BJ (cell line): ENCODE results near the gene REEP6. TPM values are rescaled to one million over a fixed set of nuclear protein-coding genes. Genes with fewer than 3 reads are reported as not detected.

Source experiments
- CTCF ChIA-PET: fragments of 350-600 bp; formaldehyde crosslinking; extraction: SDS; loops from one replicate; lab custom pipeline; 2021; ENCODE audit warnings: antibody characterized with exemption, inconsistent platforms; lab: Yijun Ruan, JAX
- POLR2A ChIA-PET: fragments of 300-600 bp; sonication (Branson Sonifier 250); formaldehyde crosslinking; extraction: SDS; loops from one replicate; lab custom pipeline; 2021; ENCODE audit warnings: antibody characterized with exemption; lab: Charles Lee
- DNase-seq: peaks from one replicate; pipeline ENCODE4 v3.0.0-alpha.2; 2011; ENCODE audit warnings: low read depth
- H3K27me3 ChIP-seq: 2 replicates; pipeline ENCODE4 v1.6.0; 2011; ENCODE audit warnings: low read length; ENCODE audit not compliant: control insufficient read depth, insufficient read depth
- H3K36me3 ChIP-seq: 2 replicates; pipeline ENCODE4 v1.5.1; 2011; ENCODE audit warnings: low read length; ENCODE audit not compliant: control insufficient read depth, insufficient read depth
- H3K4me3 ChIP-seq: 2 replicates; pipeline ENCODE4 v1.5.1; 2011; ENCODE audit warnings: low read depth, mild to moderate bottlenecking, control low read depth, low read length
- polyA plus RNA-seq: library from polyadenylated mRNA; depleted of rRNA; stranded (reverse); fragments of >200 nt; gene quantifications from 2 replicates; pipeline ENCODE4 v1.2.3, GENCODE V29; 2011
- TF ChIP-seq, protein P1 (sequence below): IDR thresholded peaks from 2 replicates; pipeline ENCODE4 v1.5.1; 2011; ENCODE audit warnings: low read depth, mild to moderate bottlenecking, control low read depth, inconsistent platforms, low read length, moderate library complexity; ENCODE audit not compliant: insufficient read depth

REEP6 gene
- polyA plus RNA-seq, 1 experiment, result 3.1 TPM

DNA sequence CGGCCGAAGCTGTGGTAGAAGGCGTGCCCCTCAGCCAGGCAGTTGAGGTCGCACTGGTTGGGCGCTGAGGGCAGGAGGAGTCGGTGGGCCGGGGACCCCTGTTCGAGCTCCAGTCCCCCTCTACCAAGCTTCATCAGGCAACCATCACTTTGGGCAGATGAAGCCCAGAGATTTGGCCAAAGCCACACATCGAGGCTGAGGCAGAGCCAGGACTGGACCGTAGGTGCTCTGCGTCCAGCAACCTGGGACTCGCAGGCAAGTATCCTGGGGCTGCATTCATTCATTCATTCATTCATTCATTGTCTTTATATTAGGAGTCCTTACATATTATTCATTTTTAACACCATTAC is 17.5 kb downstream of the REEP6 start:
- TF ChIP-seq, protein P1, sequence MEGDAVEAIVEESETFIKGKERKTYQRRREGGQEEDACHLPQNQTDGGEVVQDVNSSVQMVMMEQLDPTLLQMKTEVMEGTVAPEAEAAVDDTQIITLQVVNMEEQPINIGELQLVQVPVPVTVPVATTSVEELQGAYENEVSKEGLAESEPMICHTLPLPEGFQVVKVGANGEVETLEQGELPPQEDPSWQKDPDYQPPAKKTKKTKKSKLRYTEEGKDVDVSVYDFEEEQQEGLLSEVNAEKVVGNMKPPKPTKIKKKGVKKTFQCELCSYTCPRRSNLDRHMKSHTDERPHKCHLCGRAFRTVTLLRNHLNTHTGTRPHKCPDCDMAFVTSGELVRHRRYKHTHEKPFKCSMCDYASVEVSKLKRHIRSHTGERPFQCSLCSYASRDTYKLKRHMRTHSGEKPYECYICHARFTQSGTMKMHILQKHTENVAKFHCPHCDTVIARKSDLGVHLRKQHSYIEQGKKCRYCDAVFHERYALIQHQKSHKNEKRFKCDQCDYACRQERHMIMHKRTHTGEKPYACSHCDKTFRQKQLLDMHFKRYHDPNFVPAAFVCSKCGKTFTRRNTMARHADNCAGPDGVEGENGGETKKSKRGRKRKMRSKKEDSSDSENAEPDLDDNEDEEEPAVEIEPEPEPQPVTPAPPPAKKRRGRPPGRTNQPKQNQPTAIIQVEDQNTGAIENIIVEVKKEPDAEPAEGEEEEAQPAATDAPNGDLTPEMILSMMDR, result no peak
- H3K36me3 ChIP-seq, result peaks cover 2% of the 10 kb centered on the region; the same call in 1 of the 2 replicates
- H3K27me3 ChIP-seq, result 0 out of 2 replicates have a peak, but pooled peaks cover 2% of the 10 kb centered on the region
- DNase-seq, result no peak
- ChIA-PET POLR2A (no interaction called here), CTCF (no interaction called here)
- H3K4me3 ChIP-seq, result no peak overlapping the region; the same call in 1 of the 2 replicates

DNA sequence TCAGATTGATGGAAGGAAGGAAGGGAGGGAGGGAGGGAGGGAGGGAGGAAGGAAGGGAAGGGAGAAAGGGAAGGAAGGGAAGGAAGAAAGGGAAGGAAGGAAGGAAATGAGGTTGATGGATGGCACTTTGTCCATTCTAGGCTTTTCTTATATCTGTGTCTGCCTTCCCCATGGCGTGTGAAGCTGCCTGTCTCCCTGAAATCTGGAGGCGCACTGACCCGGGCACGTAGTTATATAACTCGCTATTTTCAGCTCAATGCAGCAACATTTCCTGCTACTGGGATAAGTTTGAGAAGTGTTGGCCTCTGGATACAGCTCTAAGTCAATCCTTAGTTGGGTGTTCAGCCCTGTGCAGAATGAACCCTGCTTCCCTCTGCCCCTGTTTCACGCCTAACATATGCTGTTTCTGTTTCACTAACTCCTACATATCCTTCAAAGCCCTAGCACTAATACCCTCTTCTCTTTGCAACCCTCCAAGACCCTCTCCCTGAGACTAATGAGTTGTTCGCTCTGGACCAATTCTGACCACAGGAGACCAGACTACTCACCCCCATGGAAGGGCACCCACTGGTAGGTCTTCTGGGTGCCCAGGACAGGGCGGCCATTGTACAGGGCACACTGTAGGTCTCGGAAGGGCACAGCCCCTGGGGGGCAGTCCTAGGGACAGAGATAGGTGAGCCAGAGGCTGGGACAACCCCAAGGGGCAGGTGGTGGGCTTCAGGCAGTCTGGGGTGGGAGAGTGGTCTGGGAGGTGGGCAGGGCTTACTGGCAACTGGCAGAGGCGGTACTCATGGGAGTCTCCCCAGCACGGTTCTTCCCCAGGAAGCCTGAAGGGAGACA is 18.8 kb downstream of the REEP6 start:
- H3K4me3 ChIP-seq, result no peak overlapping the region
- POLR2A ChIA-PET, result interaction anchor here (0.7 kb wide), 1 partner anchor 78 kb away, joined by 9 read pairs; no protein-coding TSS in a partner anchor
- DNase-seq, result no peak
- H3K27me3 ChIP-seq, result no peaks in the 10 kb centered on the region
- CTCF ChIA-PET, result interaction anchor here (0.7 kb wide), 1 partner anchor 257 kb away, joined by 3 read pairs; no protein-coding TSS in a partner anchor
- TF ChIP-seq, protein P1, result no peak
- H3K36me3 ChIP-seq, result peaks cover 2% of the 10 kb centered on the region; the same call in 1 of the 2 replicates

DNA sequence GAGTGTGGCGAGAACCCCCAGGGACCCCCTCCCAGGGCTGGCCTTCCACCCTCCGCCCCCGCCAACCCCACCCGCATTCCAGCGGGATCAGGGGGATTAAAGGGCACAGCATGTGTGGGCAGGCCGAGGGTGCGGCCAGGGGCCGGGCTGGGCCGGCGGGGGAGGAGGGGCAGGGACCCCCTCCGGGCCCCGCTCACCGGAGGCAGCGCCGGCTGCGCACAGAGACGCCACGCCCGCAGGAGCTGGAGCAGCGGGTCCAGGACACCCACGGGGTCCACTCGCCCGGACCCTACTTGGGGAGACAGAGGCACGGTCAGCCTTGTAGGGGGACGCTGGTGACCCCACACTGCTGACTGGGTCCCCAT is 19.4 kb downstream of the REEP6 start:
- Histone ChIP-seq H3K4me3 (no peak overlapping the region), H3K36me3 (peaks cover 2% of the 10 kb centered on the region; the same call in 1 of the 2 replicates), H3K27me3 (no peaks in the 10 kb centered on the region)
- TF ChIP-seq, protein P1, result no peak
- CTCF ChIA-PET, result no interaction called here
- POLR2A ChIA-PET, result no interaction called here
- DNase-seq, result no peak

DNA sequence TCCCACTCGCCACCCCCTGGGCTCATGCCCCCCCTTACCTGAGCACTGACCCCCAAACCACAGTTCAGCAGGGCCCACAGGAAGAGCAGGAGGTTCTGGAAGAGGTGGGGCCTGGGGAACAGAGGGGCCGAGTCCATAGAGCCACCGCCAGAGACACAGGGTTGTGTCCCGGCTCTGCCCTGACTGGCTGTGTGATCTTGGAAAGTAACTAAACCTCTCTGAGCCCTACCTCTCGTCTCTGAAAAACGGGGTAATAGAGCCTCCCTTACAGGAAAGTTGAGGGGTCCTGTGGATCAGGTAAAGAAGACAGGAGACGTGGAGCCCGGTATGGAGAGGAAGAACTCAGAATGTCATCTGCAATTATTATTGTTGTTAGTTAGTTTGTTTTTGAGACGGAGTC is 19.8 kb downstream of the REEP6 start:
- TF ChIP-seq, protein P1, result no peak
- no peaks in the 10 kb centered on the region for H3K27me3 ChIP-seq
- CTCF ChIA-PET, result no interaction called here
- H3K36me3 ChIP-seq, result peaks cover 2% of the 10 kb centered on the region; the same call in 1 of the 2 replicates
- H3K4me3 ChIP-seq, result no peak overlapping the region
- POLR2A ChIA-PET, result no interaction called here
- no peak for DNase-seq
